GM12875 (cell line): ENCODE measurements around the gene PRPS2.

Experiments used
- H3K4me3 ChIP-seq: one replicate; pipeline ENCODE4 v1.5.1; 2011; ENCODE audit warnings: low read depth, low read length, control low read depth
- TF ChIP-seq, protein P1 (sequence below): IDR thresholded peaks from 2 replicates; pipeline ENCODE4 v1.5.1; 2011; ENCODE audit warnings: low read depth, mild to moderate bottlenecking, control low read depth, inconsistent platforms, low read length, moderate library complexity, borderline replicate concordance; ENCODE audit not compliant: insufficient read depth

Gene PRPS2

DNA sequence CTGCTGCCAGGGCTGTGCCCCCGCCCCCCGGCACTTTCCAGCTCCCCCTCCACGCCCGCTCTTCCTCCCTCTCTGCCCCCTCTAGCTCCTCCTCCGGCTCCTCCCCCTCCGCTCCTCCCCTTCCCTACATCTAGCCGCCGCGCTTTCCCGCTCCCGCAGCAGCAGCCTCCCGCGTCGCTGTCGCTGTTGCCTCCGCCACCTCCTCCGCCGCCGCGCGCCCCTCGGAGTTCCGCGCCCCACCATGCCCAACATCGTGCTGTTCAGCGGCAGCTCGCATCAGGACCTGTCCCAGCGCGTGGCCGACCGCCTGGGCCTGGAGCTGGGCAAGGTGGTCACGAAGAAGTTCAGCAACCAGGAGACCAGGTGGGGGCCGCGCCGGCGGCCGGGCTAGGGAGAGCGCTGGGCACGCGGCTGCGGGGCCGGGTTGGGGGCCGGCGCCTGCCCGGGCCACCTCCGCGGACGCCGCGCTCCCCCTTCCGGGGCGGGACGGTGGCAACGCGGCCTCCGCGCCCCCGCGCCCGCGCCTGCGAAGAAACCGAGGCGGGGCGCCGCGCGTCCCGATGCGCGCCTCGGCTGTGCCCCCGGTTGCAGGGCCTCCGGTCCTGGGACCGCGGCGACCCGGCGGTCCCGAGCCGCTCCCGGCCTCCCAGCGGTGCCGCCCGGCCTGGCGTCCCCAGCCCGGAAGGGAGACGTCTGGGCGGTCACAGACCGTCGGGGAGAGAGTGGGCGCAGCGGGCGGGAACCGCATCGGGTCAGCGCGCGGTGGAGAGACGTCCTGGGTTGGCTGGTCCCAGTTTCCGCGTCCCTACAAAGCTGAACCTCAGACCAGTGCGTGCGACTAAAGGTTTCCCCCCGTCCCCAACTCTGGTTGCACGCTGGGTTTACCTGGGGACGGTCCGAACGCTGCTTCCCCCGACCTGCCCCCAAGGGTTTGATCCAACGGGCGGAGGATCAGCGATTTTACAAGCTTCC, at the start of gene PRPS2:
Gene PRPS2, plus strand, starts transcription at position 156 of the 972 bp plus-strand sequence. Its CDS starts 86 bp downstream, at position 242.
- TF ChIP-seq, protein P1, sequence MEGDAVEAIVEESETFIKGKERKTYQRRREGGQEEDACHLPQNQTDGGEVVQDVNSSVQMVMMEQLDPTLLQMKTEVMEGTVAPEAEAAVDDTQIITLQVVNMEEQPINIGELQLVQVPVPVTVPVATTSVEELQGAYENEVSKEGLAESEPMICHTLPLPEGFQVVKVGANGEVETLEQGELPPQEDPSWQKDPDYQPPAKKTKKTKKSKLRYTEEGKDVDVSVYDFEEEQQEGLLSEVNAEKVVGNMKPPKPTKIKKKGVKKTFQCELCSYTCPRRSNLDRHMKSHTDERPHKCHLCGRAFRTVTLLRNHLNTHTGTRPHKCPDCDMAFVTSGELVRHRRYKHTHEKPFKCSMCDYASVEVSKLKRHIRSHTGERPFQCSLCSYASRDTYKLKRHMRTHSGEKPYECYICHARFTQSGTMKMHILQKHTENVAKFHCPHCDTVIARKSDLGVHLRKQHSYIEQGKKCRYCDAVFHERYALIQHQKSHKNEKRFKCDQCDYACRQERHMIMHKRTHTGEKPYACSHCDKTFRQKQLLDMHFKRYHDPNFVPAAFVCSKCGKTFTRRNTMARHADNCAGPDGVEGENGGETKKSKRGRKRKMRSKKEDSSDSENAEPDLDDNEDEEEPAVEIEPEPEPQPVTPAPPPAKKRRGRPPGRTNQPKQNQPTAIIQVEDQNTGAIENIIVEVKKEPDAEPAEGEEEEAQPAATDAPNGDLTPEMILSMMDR: no peak
- peak within 1 kb of the TSS; percentile 70 for H3K4me3 ChIP-seq

DNA sequence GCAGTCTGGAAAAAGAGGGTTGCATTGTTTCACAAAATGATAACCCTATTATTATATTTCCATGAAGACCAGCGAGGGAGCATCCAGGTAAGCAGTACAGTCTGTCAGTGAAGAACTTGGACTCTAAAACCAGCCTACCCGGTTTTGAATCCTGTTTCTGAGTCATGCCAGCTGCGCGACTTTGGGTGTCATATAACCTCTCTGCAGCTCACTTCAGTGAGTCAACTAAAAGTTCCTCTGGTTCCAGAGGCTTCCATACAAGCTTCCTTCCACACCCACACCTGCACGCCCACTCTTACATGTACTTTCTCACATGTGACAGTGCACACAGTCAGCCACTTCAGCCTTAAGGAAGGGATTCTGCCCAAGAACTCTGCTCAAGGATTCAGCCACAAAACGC, 49.8 kb upstream of the PRPS2 start:
- no peak overlapping the region for H3K4me3 ChIP-seq
- TF ChIP-seq, protein P1: no peak

DNA sequence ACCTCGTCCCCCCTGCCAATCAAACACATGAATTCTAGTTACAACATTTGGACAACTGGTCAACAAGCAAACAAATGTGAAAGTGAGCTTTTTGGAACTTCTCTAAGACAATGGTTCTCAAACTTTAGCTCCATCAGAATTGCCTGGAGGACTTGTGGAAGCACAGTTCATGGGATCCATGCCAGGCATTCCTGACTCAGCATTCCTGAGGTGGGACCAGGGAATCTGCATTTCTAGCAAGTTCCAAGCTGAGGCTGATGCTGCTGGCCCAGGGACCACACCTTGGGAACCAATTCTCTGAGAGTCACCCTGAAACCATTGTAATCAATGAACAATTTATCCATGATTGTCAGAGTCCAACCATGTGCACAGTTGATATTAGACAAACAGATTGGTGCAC, 43.8 kb upstream of the PRPS2 start:
- TF ChIP-seq, protein P1: no peak
- no peak overlapping the region for H3K4me3 ChIP-seq

DNA sequence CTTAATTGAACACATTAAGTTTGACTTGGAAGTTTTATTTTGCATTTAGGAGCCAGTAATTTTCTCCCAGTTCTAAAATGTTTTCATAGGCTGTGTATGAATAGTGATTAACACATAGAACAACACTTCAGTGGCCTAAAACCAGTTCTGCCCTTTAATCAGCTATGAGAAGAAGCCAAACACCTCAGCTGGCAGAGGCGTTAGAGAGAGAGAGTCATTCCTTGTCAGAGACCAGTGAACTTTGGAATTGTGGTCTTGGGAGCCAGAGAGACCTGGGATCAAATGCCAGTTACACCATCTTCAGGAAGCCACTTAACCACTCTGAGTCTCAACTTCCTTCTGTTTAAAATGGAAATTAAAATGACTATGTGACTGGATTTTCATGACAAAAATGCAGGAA, 39.3 kb upstream of the PRPS2 start:
- TF ChIP-seq, protein P1: no peak
- H3K4me3 ChIP-seq: no peak overlapping the region

DNA sequence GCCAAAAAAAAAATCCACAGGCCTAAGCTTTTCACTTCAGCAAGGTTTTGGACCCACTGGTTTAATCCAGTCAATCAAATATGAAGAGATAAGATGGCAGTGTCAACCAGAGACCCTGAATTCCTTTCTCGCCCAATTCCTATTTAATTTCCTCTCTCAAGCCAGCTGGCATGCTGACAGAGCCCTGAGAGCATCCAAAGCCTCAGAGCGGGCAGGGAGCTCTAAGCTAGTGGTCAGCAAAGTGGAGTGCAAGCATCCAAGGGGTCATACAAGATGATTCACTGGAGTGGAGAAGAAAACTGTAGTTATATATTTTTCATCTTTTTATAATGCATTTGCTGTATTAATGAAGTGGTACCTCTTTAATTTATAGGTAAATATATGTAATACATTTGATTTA, 37.8 kb upstream of the PRPS2 start:
- TF ChIP-seq, protein P1: no peak

DNA sequence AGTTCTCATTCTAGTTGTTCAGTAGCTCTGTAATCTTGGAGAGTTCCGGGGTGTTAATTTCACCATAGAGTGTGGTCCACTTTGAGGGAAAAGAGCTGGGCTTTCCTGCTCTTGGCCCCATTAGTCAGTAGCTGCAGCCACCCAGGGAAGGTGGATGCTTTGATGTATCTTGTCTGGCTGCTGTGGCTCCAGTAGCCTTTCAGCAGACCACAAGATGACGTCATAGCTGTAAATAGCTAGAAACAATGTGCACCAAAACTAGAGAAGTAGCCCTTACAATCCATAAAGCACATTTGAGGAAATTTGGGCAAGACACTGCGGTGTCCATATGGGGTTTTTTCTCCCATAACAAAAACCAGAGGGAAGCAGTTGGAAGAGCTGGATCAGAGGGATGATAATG, 32.9 kb upstream of the PRPS2 start:
- TF ChIP-seq, protein P1: no peak
- no peak overlapping the region for H3K4me3 ChIP-seq

More for the DNA sequence above, 37.8 kb upstream of the PRPS2 start:
- no peak overlapping the region for H3K4me3 ChIP-seq

DNA sequence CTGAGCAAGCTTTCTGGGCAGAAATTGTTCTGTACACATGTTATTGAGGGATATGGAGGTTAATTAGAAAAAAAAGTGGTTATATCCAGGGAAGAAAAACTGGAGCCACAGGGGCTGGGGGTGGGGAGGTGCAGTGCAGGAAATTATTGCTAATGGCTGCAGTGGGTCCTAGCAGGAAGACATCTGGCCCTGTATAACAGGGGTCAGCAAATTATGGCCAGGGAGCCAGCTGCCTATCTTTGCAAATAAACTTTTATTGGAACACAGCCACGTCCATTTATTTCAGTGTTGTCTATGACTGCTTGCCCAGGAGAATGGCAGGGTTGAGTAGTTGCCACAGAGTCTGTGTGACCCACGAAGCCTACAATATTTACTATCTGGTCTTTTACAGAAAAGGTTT, 23.4 kb upstream of the PRPS2 start:
- TF ChIP-seq, protein P1: no peak
- H3K4me3 ChIP-seq: no peak overlapping the region
